Nephron progenitor cell (in vitro differentiated cells): ENCODE results near the gene SORCS2.

Experiments
- DNase-seq: peaks from one replicate; pipeline ENCODE4 v3.0.0; 2021
- H3K27ac Mint-ChIP-seq: 2 replicates; pipeline ENCODE4 v1.8.0; 2021; ENCODE audit warnings: mild to moderate bottlenecking, moderate library complexity, mixed read lengths
- H3K27me3 Mint-ChIP-seq: 2 replicates; pipeline ENCODE4 v1.8.0; 2021; ENCODE audit warnings: mild to moderate bottlenecking, low read depth, mixed read lengths; ENCODE audit not compliant: poor library complexity
- H3K36me3 Mint-ChIP-seq: 2 replicates; pipeline ENCODE4 v1.8.0; 2021; ENCODE audit warnings: low read depth, mixed read lengths
- H3K4me1 Mint-ChIP-seq: 2 replicates; pipeline ENCODE4 v1.8.0; 2021; ENCODE audit warnings: mixed read lengths
- H3K4me3 Mint-ChIP-seq: 2 replicates; pipeline ENCODE4 v1.8.0; 2021; ENCODE audit warnings: mild to moderate bottlenecking, moderate library complexity, mixed read lengths
- H3K9me3 Mint-ChIP-seq: 2 replicates; pipeline ENCODE4 v1.8.0; 2021; ENCODE audit warnings: mild to moderate bottlenecking, moderate library complexity, mixed read lengths
- CTCF ChIP-seq: fragments of 200-600 bp; sonication (generic); IDR thresholded peaks from 2 replicates; pipeline ENCODE4 v1.5.0; 2021; ENCODE audit warnings: antibody characterized with exemption

The SORCS2 gene

DNA sequence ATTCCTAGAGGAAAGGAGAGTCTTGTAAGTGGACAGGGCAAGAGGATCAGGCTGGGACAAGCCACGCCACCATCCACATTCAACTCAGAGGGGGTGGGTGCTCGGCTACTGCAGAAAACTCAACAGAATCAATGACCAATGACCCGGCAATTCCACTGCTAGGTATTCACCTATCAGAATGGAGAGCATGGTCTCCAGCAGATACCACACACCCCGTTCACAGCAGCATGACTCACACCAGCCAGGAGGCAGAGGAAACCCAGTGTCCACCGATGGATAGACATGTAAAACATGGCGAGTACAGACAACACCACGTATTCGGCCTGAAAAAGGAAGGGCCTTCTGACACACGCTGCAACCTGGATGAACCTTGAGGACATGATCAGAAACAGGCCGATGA, 571.5 kb downstream of the SORCS2 start:
- Mint-ChIP-seq H3K9me3 (no peaks in the 10 kb centered on the region), H3K4me1 (peaks cover 65% of the 10 kb centered on the region), H3K4me3 (no peak overlapping the region), H3K36me3 (peaks cover 57% of the 10 kb centered on the region), H3K27ac (no peak overlapping the region), H3K27me3 (no peaks in the 10 kb centered on the region)
- DNase-seq, result no peak
- no peak for TF ChIP-seq CTCF

- no peak for TF ChIP-seq CTCF
- Mint-ChIP-seq H3K9me3 (no peaks in the 10 kb centered on the region), H3K4me3 (no peak overlapping the region), H3K27me3 (no peaks in the 10 kb centered on the region), H3K36me3 (peaks cover 62% of the 10 kb centered on the region), H3K4me1 (peaks cover 59% of the 10 kb centered on the region), H3K27ac (no peak overlapping the region)
- DNase-seq, result no peak
Measured at GRCh38 chr4:7764466-7764865, 572.1 kb downstream of the SORCS2 start.

DNA sequence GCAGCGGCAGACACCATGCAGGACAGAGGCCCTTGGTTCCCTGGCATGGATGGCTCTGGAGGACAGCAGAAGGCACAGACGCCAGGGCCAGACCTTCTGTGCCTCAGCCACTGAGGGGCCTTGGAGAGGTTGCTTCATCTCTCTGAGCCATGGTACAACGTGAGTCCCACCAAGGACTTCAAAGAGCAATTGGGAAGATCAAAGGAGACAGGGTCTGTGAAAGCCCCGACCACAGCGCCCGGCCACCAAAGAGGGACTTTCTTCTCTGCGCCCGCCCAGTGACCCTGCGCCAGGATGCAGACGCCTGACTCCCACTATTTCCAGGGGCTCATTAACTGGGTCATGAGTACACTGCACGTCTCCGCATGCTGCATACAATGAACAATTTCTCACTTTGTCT, 573.3 kb downstream of the SORCS2 start:
- Mint-ChIP-seq H3K4me3 (no peak overlapping the region), H3K27ac (no peak overlapping the region), H3K4me1 (peaks cover 60% of the 10 kb centered on the region), H3K27me3 (no peaks in the 10 kb centered on the region), H3K9me3 (no peaks in the 10 kb centered on the region), H3K36me3 (peaks cover 74% of the 10 kb centered on the region)
- no peak for DNase-seq
- no peak for TF ChIP-seq CTCF

DNA sequence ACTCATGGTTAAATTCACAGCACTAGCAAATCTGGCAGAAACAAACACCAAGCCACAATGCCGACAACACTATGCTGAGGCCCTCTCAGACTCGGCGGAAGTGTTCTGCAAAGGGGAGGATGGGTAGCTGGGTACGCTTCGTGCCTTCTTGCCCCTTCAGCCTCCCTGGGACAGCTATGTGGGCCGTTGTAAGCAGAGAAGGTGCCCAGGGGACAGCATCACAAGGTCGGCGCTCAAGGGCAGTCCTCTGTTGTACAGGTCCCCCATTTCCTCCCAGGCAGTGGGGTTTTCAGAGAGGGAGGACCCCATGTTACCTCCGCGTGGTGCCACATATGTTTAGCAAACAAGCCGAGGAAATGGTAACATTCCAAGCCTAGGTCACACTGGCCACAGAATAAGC, 573.7 kb downstream of the SORCS2 start:
- H3K27ac Mint-ChIP-seq, result no peak overlapping the region
- TF ChIP-seq CTCF, result no peak
- DNase-seq, result no peak
- H3K4me3 Mint-ChIP-seq, result no peak overlapping the region
- peaks cover 60% of the 10 kb centered on the region for H3K4me1 Mint-ChIP-seq
- H3K9me3 Mint-ChIP-seq, result no peaks in the 10 kb centered on the region
- peaks cover 78% of the 10 kb centered on the region for H3K36me3 Mint-ChIP-seq
- no peaks in the 10 kb centered on the region for H3K27me3 Mint-ChIP-seq

- Mint-ChIP-seq H3K27me3 (no peaks in the 10 kb centered on the region), H3K27ac (no peak overlapping the region), H3K4me1 (peaks cover 60% of the 10 kb centered on the region), H3K9me3 (no peaks in the 10 kb centered on the region), H3K4me3 (no peak overlapping the region), H3K36me3 (peaks cover 73% of the 10 kb centered on the region)
- DNase-seq, result no peak
- no peak for TF ChIP-seq CTCF
Measured at GRCh38 chr4:7766661-7767345, 574.5 kb downstream of the SORCS2 start.

DNA sequence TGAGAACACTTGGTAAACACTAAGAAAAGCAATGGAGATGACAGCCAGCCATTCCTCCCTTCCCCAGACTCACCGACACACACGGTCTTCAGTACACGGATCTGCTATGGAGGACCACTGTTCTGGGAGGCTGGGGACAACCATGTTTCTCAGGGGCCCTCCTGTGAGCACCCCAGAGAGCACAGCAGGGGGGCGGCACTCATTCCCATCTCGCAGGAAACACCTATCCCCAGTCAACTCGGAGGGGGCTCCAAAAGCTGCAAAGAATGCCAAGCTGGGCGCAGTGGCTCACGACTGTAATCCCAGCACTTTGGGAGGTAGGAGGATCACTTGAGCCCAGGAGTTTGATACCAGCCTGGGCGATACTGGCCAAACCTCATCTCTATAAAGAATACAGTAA, 575.2 kb downstream of the SORCS2 start:
- no peaks in the 10 kb centered on the region for H3K9me3 Mint-ChIP-seq
- no peak for DNase-seq
- no peak overlapping the region for H3K4me3 Mint-ChIP-seq
- peaks cover 60% of the 10 kb centered on the region for H3K4me1 Mint-ChIP-seq
- no peaks in the 10 kb centered on the region for H3K27me3 Mint-ChIP-seq
- TF ChIP-seq CTCF, result no peak
- H3K27ac Mint-ChIP-seq, result no peak overlapping the region
- peaks cover 78% of the 10 kb centered on the region for H3K36me3 Mint-ChIP-seq
